ENCODE data around the gene DOK4.

DNA sequence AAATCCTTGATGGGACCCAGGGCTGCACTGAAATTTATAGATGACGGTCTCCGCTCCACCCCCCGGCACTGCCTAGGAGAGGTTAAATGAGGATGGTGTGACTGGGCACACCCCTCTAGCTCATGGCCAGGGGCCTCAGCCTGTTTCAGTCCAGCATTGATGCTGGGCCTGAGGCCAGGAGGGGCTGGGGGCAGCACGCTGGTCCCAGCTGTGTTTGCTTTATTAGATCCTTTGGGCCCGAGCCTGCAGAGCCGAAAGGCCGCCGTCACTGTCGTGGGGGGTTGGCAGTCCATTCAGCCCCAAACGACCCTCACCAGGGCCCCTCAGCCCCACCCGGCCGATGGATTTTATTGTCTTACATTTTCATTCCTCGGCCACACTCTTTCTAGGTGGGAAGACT is 10.8 kb upstream of the DOK4 start:
- TF ChIP-seq, protein P1, sequence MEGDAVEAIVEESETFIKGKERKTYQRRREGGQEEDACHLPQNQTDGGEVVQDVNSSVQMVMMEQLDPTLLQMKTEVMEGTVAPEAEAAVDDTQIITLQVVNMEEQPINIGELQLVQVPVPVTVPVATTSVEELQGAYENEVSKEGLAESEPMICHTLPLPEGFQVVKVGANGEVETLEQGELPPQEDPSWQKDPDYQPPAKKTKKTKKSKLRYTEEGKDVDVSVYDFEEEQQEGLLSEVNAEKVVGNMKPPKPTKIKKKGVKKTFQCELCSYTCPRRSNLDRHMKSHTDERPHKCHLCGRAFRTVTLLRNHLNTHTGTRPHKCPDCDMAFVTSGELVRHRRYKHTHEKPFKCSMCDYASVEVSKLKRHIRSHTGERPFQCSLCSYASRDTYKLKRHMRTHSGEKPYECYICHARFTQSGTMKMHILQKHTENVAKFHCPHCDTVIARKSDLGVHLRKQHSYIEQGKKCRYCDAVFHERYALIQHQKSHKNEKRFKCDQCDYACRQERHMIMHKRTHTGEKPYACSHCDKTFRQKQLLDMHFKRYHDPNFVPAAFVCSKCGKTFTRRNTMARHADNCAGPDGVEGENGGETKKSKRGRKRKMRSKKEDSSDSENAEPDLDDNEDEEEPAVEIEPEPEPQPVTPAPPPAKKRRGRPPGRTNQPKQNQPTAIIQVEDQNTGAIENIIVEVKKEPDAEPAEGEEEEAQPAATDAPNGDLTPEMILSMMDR (IDR thresholded peaks at IDR 0.05), result no peak
- no peak for TF ChIP-seq POLR2A (IDR thresholded peaks at IDR 0.05)
- no peak for TF ChIP-seq EP300 (IDR thresholded peaks at IDR 0.05)
- no peak for TF ChIP-seq POLR2AphosphoS5 (IDR thresholded peaks at IDR 0.05)

Data from gastroesophageal sphincter (tissue), 3 donors.